CD4-positive, alpha-beta T cell (primary cell): ENCODE data around the gene SEMA3E. TPM values are rescaled to one million over a fixed set of nuclear protein-coding genes. Genes with fewer than 3 reads are reported as not detected.
"Not testable (repeated sequence)": the region's sequence is repeated elsewhere in the genome, so short reads cannot be mapped to it uniquely, and the experiment has no call there.

Experiments
- ATAC-seq: fragments of 200-7000 bp; cut with Tn5 transposase; one replicate; pipeline ENCODE4 v1.10.0; 2022; ENCODE audit warnings: mild to moderate bottlenecking; ENCODE audit not compliant: poor library complexity
- CTCF ChIA-PET: fragments of 350-600 bp; sonication (Branson Sonifier 250); formaldehyde crosslinking; loops from one replicate; lab custom pipeline; 2021; ENCODE audit warnings: antibody characterized with exemption, inconsistent platforms; lab: Charles Lee
- POLR2A ChIA-PET: fragments of 350-600 bp; sonication (Branson Sonifier 250); formaldehyde crosslinking; loops from one replicate; lab custom pipeline; 2021; ENCODE audit warnings: antibody characterized with exemption, inconsistent platforms; lab: Charles Lee
- DNase-seq, 14 experiments: peaks; one replicate each; pipeline ENCODE4 v3.0.0-alpha.2; 2013 to 2020; ENCODE audit warnings: mixed read lengths in 2 of 14
- H3K27ac ChIP-seq, 2 donors: one replicate each; pipeline versions ENCODE4 v1.5.1 to v1.7.0; 2013; ENCODE audit warnings: low read length in 2 of 2, low read depth in 1 of 2, mild to moderate bottlenecking in 1 of 2
- H3K27me3 ChIP-seq, 2 experiments: 1 replicate in 1 of 2; 2 replicates in 1 of 2; pipeline versions ENCODE4 v1.6.1 to v1.7.0; 2013; ENCODE audit warnings: low read length in 2 of 2, control low read depth in 1 of 2, mild to moderate bottlenecking in 1 of 2, moderate library complexity in 1 of 2; ENCODE audit not compliant: insufficient read depth in 2 of 2, control insufficient read depth in 1 of 2
- H3K36me3 ChIP-seq: one replicate; pipeline ENCODE4 v1.6.1; 2013; ENCODE audit warnings: low read length, control low read depth; ENCODE audit not compliant: insufficient read depth
- H3K4me1 ChIP-seq: one replicate; pipeline ENCODE4 v1.6.1; 2013; ENCODE audit warnings: low read length, control low read depth; ENCODE audit not compliant: insufficient read depth
- H3K4me3 ChIP-seq: one replicate; pipeline ENCODE4 v1.5.1; 2013; ENCODE audit warnings: mild to moderate bottlenecking, low read length, moderate library complexity
- H3K9me3 ChIP-seq, 2 experiments: 1 replicate in 1 of 2; 2 replicates in 1 of 2; pipeline versions ENCODE4 v1.6.1 to v1.7.0; 2013; ENCODE audit warnings: low read length in 2 of 2, mild to moderate bottlenecking in 2 of 2, control low read depth in 1 of 2, moderate library complexity in 1 of 2; ENCODE audit not compliant: control insufficient read depth in 1 of 2, insufficient read depth in 1 of 2
- H3K27ac Mint-ChIP-seq: one replicate; pipeline ENCODE4 v1.8.0; 2020; ENCODE audit warnings: mixed read lengths
- H3K27me3 Mint-ChIP-seq: one replicate; pipeline ENCODE4 v1.8.0; 2021; ENCODE audit warnings: mixed read lengths
- H3K36me3 Mint-ChIP-seq: one replicate; pipeline ENCODE4 v1.8.0; 2021; ENCODE audit warnings: low read depth, mixed read lengths
- H3K4me1 Mint-ChIP-seq: one replicate; pipeline ENCODE4 v1.8.0; 2021; ENCODE audit warnings: low read depth, mixed read lengths
- H3K4me3 Mint-ChIP-seq: one replicate; pipeline ENCODE4 v1.8.0; 2020; ENCODE audit warnings: mild to moderate bottlenecking, mixed read lengths
- H3K9me3 Mint-ChIP-seq: one replicate; pipeline ENCODE4 v1.8.0; 2020; ENCODE audit warnings: mixed read lengths
- intact Hi-C, 2 experiments: fragments of 100-400 bp; cut with DNase I in 1 of 2; cut with micrococcal nuclease in 1 of 2; formaldehyde crosslinking; loops; one replicate each; pipeline versions ENCODE4 v1.15.1 to v1.9.0; 2023 to 2025; cut with DNase I, micrococcal nuclease
- total RNA-seq, 174 experiments: library from RNA in 2 of 174; stranded (reverse) in 2 of 174; gene quantifications; one replicate each; pipeline ENCODE4 v1.2.3 and lab custom pipeline; 2021 to 2026
- TF ChIP-seq, protein P1 (sequence below): fragments of 200-600 bp; IDR thresholded peaks from one replicate; pipeline ENCODE4 v1.8.0; 2022; ENCODE audit warnings: antibody characterized with exemption, mild to moderate bottlenecking

SEMA3E gene
- total RNA-seq, 2 experiments from 2014 or later = not detected

DNA sequence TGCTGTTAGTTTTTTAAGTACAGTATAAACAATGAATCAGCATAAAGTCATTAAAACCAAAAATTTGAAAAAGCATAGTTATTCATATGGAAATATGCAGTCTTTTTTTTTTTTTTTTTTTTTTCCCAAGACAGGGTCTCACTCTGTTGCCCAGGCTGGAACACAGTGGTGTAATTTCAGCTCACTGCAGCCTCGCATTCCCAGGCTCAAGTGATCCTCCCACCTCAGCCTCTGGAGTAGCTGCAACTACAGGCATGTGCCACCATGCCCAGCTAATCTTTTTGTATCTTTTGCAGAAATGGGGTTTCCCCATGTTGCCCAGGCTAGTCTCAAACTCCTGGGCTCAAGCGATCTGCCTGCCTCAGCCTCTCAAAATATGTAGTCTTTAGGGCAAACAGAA lies 182.0 kb downstream of the SEMA3E start:
- H3K36me3 ChIP-seq = no peaks in the 10 kb centered on the region
- Mint-ChIP-seq H3K27me3 (no peaks in the 10 kb centered on the region), H3K36me3 (no peaks in the 10 kb centered on the region), H3K9me3 (peaks cover 4% of the 10 kb centered on the region), H3K4me3 (no peak overlapping the region), H3K27ac (no peak overlapping the region), H3K4me1 (no peaks in the 10 kb centered on the region)
- H3K4me3 ChIP-seq = no peak overlapping the region
- ChIA-PET CTCF (no interaction called here), POLR2A (no interaction called here)
- DNase-seq = no peak
- intact Hi-C loops = no loop called here
- no peaks in the 10 kb centered on the region for H3K27me3 ChIP-seq
- H3K27ac ChIP-seq = no peak overlapping the region
- ATAC-seq = no peak
- peaks cover 0 to 3% of the 10 kb centered on the region in 2 experiments for H3K9me3 ChIP-seq
- no peaks in the 10 kb centered on the region for H3K4me1 ChIP-seq
- TF ChIP-seq, protein P1, sequence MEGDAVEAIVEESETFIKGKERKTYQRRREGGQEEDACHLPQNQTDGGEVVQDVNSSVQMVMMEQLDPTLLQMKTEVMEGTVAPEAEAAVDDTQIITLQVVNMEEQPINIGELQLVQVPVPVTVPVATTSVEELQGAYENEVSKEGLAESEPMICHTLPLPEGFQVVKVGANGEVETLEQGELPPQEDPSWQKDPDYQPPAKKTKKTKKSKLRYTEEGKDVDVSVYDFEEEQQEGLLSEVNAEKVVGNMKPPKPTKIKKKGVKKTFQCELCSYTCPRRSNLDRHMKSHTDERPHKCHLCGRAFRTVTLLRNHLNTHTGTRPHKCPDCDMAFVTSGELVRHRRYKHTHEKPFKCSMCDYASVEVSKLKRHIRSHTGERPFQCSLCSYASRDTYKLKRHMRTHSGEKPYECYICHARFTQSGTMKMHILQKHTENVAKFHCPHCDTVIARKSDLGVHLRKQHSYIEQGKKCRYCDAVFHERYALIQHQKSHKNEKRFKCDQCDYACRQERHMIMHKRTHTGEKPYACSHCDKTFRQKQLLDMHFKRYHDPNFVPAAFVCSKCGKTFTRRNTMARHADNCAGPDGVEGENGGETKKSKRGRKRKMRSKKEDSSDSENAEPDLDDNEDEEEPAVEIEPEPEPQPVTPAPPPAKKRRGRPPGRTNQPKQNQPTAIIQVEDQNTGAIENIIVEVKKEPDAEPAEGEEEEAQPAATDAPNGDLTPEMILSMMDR = no peak

DNA sequence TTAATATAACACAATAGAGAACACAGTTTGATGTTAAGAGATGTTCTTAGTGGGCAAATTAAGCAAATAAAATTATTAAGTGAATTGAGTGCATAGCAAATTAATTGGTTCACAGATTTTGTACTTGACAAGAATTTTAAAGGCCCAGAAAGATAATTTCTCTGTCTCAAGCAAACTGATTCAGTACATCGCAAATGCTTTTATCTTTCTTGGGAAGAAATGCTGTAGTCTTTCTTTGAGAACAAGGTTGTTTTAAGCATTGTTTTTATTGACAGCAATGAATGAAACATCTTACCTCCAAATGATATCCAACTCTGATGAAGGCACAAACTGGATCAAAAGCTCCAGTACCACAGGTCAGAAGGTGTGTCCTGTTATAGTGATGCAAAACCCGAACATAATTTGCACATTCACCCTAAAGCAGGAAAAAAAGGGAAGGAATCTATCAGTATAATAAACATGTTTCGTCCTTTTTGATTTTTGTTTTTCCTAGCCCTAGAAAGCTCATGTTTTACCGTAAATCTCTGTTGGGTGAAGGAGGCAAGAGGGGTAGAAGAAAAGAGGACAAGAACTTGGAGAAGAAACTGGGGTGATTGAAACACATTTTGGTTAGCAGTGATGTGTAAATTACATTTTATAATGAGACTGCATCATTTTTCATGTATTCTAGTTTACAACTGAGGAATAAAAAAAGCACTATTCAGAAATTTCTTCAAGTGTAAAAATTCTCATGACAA lies 182.6 kb downstream of the SEMA3E start:
- TF ChIP-seq, protein P1 = no peak
- no peak for DNase-seq
- no peak overlapping the region for H3K4me3 Mint-ChIP-seq
- no peaks in the 10 kb centered on the region for H3K4me1 ChIP-seq
- peaks cover 0 to 3% of the 10 kb centered on the region in 2 experiments for H3K9me3 ChIP-seq
- no peak for ATAC-seq
- intact Hi-C loops = no loop called here
- no peaks in the 10 kb centered on the region for H3K4me1 Mint-ChIP-seq
- H3K4me3 ChIP-seq = no peak overlapping the region
- no peaks in the 10 kb centered on the region for H3K36me3 Mint-ChIP-seq
- no peak overlapping the region for H3K27ac Mint-ChIP-seq
- ChIA-PET POLR2A (no interaction called here), CTCF (no interaction called here)
- no peak overlapping the region for H3K27ac ChIP-seq
- H3K27me3 ChIP-seq = no peaks in the 10 kb centered on the region
- H3K27me3 Mint-ChIP-seq = no peaks in the 10 kb centered on the region
- H3K9me3 Mint-ChIP-seq = peaks cover 3% of the 10 kb centered on the region
- no peaks in the 10 kb centered on the region for H3K36me3 ChIP-seq

DNA sequence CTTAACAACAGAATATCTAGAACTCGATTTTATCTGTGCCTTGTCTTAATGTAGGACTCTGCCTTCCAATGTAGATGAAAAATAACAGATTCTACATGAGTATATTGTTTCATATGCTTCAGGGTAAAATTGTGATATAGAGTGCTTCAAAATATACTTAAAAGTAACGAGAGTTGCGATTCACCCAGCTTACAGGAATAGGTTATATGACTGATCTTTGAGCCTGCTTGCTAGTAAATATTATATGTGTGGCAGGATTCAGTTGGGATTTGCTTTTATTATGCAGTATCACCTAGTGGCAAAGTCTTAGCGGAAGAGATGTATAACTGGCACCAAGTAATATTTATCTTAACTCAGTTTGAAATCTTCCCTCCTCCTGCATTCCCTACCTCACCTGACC lies 183.3 kb downstream of the SEMA3E start:
- Histone ChIP-seq H3K27me3 (no peaks in the 10 kb centered on the region), H3K4me1 (no peaks in the 10 kb centered on the region), H3K9me3 (peaks cover 0 to 3% of the 10 kb centered on the region in 2 experiments), H3K36me3 (no peaks in the 10 kb centered on the region), H3K27ac (no peak overlapping the region), H3K4me3 (no peak overlapping the region)
- intact Hi-C loops = no loop called here
- Mint-ChIP-seq H3K27ac (no peak overlapping the region), H3K4me3 (no peak overlapping the region), H3K27me3 (no peaks in the 10 kb centered on the region), H3K36me3 (no peaks in the 10 kb centered on the region), H3K4me1 (no peaks in the 10 kb centered on the region), H3K9me3 (peaks cover 3% of the 10 kb centered on the region)
- TF ChIP-seq, protein P1 = no peak
- POLR2A ChIA-PET = no interaction called here
- CTCF ChIA-PET = no interaction called here
- DNase-seq = no peak
- no peak for ATAC-seq

DNA sequence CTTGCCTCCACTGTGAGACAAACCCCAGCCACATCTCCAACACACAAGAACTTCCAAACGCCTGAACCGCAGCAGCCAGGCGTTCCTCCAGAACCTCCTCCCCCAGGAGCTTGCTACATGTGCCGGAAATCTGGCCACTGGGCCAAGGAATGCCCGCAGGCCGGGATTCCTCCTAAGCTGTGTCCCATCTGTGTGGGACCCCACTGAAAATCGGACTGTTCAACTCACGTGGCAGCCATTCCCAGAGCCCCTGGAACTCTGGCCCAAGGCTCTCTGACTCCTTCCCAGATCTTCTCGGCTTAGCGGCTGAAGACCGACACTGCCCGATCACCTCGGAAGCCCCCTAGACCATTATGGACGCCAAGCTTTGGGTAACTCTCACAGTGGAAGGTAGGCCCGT lies 187.1 kb downstream of the SEMA3E start:
- ATAC-seq, CTCF ChIA-PET, H3K27ac ChIP-seq, DNase-seq, POLR2A ChIA-PET, H3K4me3 ChIP-seq, H3K9me3 ChIP-seq, H3K27me3 ChIP-seq, H3K4me3 Mint-ChIP-seq, H3K27me3 Mint-ChIP-seq, intact Hi-C loops, H3K36me3 Mint-ChIP-seq, H3K4me1 ChIP-seq, H3K27ac Mint-ChIP-seq, H3K9me3 Mint-ChIP-seq, H3K4me1 Mint-ChIP-seq, H3K36me3 ChIP-seq: not testable (repeated sequence)

DNA sequence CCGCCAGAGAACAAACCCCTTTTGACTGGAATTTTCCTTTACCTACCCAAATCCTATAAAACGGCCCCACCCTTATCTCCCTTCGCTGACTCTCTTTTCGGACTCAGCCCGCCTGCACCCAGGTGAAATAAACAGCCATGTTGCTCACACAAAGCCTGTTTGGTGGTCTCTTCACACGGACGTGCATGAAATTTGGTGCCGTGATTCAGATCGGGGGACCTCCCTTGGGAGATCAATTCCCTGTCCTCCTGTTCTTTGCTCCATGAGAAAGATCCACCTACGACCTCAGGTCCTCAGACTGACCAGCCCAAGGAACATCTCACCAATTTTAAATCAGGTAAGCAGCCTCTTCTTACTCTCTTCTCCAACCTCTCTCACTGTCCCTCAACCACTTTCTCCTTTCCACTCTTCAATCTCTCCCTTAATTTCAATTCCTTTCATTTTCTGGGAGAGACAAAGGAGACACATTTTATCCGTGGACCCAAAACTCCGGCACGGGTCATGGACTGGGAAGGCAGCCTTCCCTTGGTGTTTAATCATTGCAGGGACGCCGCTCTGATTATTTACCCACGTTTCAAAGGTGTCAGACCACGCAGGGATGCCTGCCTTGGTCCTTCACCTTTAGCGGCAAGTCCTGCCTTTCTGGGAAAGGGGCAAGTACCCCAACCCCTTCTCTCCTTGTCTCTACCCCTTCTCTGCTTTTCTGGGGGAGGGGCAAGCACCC lies 188.8 kb downstream of the SEMA3E start:
- H3K36me3 Mint-ChIP-seq, ATAC-seq, H3K4me3 Mint-ChIP-seq, intact Hi-C loops, H3K27ac Mint-ChIP-seq, H3K27me3 ChIP-seq, H3K27ac ChIP-seq, H3K27me3 Mint-ChIP-seq, H3K4me1 ChIP-seq, H3K4me1 Mint-ChIP-seq, H3K36me3 ChIP-seq, H3K9me3 Mint-ChIP-seq, H3K4me3 ChIP-seq, DNase-seq, CTCF ChIA-PET, POLR2A ChIA-PET, H3K9me3 ChIP-seq: not testable (repeated sequence)
